Liver (tissue), 9 donors: ENCODE measurements around the gene OR2A2. TPM values are rescaled to one million over a fixed set of nuclear protein-coding genes. Genes with fewer than 3 reads are reported as not detected.

Experiments
- DNase-seq: peaks from one replicate; pipeline ENCODE4 v3.0.0-alpha.2; 2017; ENCODE audit warnings: low spot score
- H3K27ac ChIP-seq, 2 donors: one replicate each; pipeline ENCODE4 v1.7.0; 2013; ENCODE audit warnings: inconsistent platforms in 2 of 2, low read length in 2 of 2, control low read depth in 1 of 2, low read depth in 1 of 2, mild to moderate bottlenecking in 1 of 2
- H3K27me3 ChIP-seq, 4 donors: one replicate each; pipeline versions ENCODE4 v1.6.1 to v1.7.0; 2013; ENCODE audit warnings: low read length in 3 of 4, inconsistent platforms in 1 of 4, mild to moderate bottlenecking in 1 of 4, moderate library complexity in 1 of 4; ENCODE audit not compliant: control insufficient read depth in 4 of 4, insufficient read depth in 4 of 4
- H3K36me3 ChIP-seq, 4 donors: one replicate each; pipeline versions ENCODE4 v1.6.1 to v1.7.0; 2013; ENCODE audit warnings: low read length in 3 of 4, mild to moderate bottlenecking in 3 of 4, low read depth in 1 of 4, moderate library complexity in 1 of 4; ENCODE audit not compliant: control insufficient read depth in 4 of 4, insufficient read depth in 3 of 4
- H3K4me1 ChIP-seq, 4 donors: one replicate each; pipeline versions ENCODE4 v1.6.1 to v1.7.0; 2013; ENCODE audit warnings: low read length in 3 of 4, mild to moderate bottlenecking in 3 of 4, moderate library complexity in 1 of 4; ENCODE audit not compliant: control insufficient read depth in 4 of 4, insufficient read depth in 4 of 4
- H3K4me3 ChIP-seq, 3 donors: one replicate each; pipeline versions ENCODE4 v1.6.1 to v1.7.0; 2013; ENCODE audit warnings: low read length in 3 of 3, control low read depth in 1 of 3, low read depth in 1 of 3, mild to moderate bottlenecking in 1 of 3
- H3K9ac ChIP-seq, 2 donors: one replicate each; pipeline ENCODE4 v1.7.0; 2013; ENCODE audit warnings: low read length in 2 of 2, mild to moderate bottlenecking in 2 of 2, moderate library complexity in 2 of 2, control low read depth in 1 of 2, low read depth in 1 of 2
- H3K9me3 ChIP-seq, 4 donors: one replicate each; pipeline versions ENCODE4 v1.6.1 to v1.7.0; 2013; ENCODE audit warnings: low read length in 3 of 4; ENCODE audit not compliant: control insufficient read depth in 4 of 4
- ATF3 ChIP-seq: IDR thresholded peaks from 2 replicates; pipeline ENCODE4 v1.6.1; 2016; ENCODE audit warnings: antibody characterized with exemption
- CTCF ChIP-seq: fragments of 150-350 bp; IDR thresholded peaks from 2 replicates; pipeline ENCODE4 v1.5.1; 2017; ENCODE audit warnings: improper control_type of control experiment, low read depth, low read length; ENCODE audit not compliant: missing input control
- EGR1 ChIP-seq, 2 donors: IDR thresholded peaks; 2 replicates each; pipeline ENCODE4 v1.6.1; 2016 to 2018; ENCODE audit warnings: antibody characterized with exemption in 2 of 2, low read depth in 2 of 2
- FOXA1 ChIP-seq: IDR thresholded peaks from 2 replicates; pipeline ENCODE4 v1.6.1; 2016; ENCODE audit warnings: antibody characterized with exemption
- FOXA2 ChIP-seq: IDR thresholded peaks from 2 replicates; pipeline ENCODE4 v1.6.1; 2016; ENCODE audit warnings: antibody characterized with exemption
- GABPA ChIP-seq, 2 donors: IDR thresholded peaks in 1 of 2; conservative IDR thresholded peaks in 1 of 2; 2 replicates each; pipeline ENCODE4 v1.6.1; 2016; ENCODE audit warnings: antibody characterized with exemption in 2 of 2, mild to moderate bottlenecking in 1 of 2, moderate library complexity in 1 of 2
- HNF4A ChIP-seq, 2 donors: conservative IDR thresholded peaks; 2 replicates each; pipeline ENCODE4 v1.6.1; 2016; ENCODE audit warnings: antibody characterized with exemption in 2 of 2, mild to moderate bottlenecking in 2 of 2
- HNF4G ChIP-seq: IDR thresholded peaks from 2 replicates; pipeline ENCODE4 v1.6.1; 2016; ENCODE audit warnings: antibody characterized with exemption
- JUND ChIP-seq, 2 donors: IDR thresholded peaks; 2 replicates each; pipeline ENCODE4 v1.6.1; 2016; ENCODE audit warnings: antibody characterized with exemption in 2 of 2
- MAX ChIP-seq: IDR thresholded peaks from 2 replicates; pipeline ENCODE4 v1.6.1; 2016; ENCODE audit warnings: antibody characterized with exemption
- RAD21 ChIP-seq, 2 donors: IDR thresholded peaks; 2 replicates each; pipeline ENCODE4 v1.6.1; 2016; ENCODE audit warnings: antibody characterized with exemption in 2 of 2, mild to moderate bottlenecking in 2 of 2
- REST ChIP-seq: IDR thresholded peaks from 2 replicates; pipeline ENCODE4 v1.6.1; 2016; ENCODE audit warnings: antibody characterized with exemption, mild to moderate bottlenecking
- RXRA ChIP-seq, 2 donors: IDR thresholded peaks; 2 replicates each; pipeline ENCODE4 v1.6.1; 2017 to 2018; ENCODE audit warnings: antibody characterized with exemption in 2 of 2, mild to moderate bottlenecking in 1 of 2
- SP1 ChIP-seq: IDR thresholded peaks from 2 replicates; pipeline ENCODE4 v1.6.1; 2018; ENCODE audit warnings: antibody characterized with exemption, mild to moderate bottlenecking
- YY1 ChIP-seq: IDR thresholded peaks from 2 replicates; pipeline ENCODE4 v1.6.1; 2016; ENCODE audit warnings: antibody characterized with exemption, mild to moderate bottlenecking
- ZBTB33 ChIP-seq: IDR thresholded peaks from 2 replicates; pipeline ENCODE4 v1.6.1; 2016; ENCODE audit warnings: antibody characterized with exemption
- WGBS: extraction: QIAGEN DNeasy Blood & Tissue Kit; methylation state at CpG from one replicate; pipeline ENCODE4 v1.1.7; 2013; 5-methylcytosine and 5-hydroxymethylcytosine counted together
- polyA plus RNA-seq, 2 donors: library from polyadenylated mRNA; stranded (reverse) in 1 of 2; unstranded in 1 of 2; fragments of 200-250 nt in 1 of 2; fragments of >200 nt in 1 of 2; fragmentation: Nextera tagmentation in 1 of 2; extraction: Ambion mirVana in 1 of 2; gene quantifications; one replicate each; pipeline versions ENCODE4 v1.2.1 to v1.2.3, GENCODE V29; 2013 to 2015
- total RNA-seq, 2 donors: library from RNA; depleted of rRNA; stranded (reverse); fragments of >200 nt; gene quantifications; one replicate each; pipeline ENCODE4 v1.2.3, GENCODE V29; 2014
- donor health status: healthy.
- donor health status: healthy.
- donor health status: healthy.
- donor health status: healthy.
- donor health status: healthy.

The OR2A2 gene
- total and polyA plus RNA-seq, 4 donors, result not detected

- Histone ChIP-seq H3K36me3 (no peaks in the 10 kb centered on the region), H3K4me1 (no peaks in the 10 kb centered on the region), H3K27ac (no peak overlapping the region), H3K9ac (no peak overlapping the region), H3K27me3 (no peaks in the 10 kb centered on the region), H3K4me3 (no peak overlapping the region), H3K9me3 (peaks cover 0 to 3% (median 0%) of the 10 kb centered on the region in 4 donors)
- TF ChIP-seq SP1 (no peak), YY1 (no peak), ATF3 (no peak)
- no peak for DNase-seq
- WGBS, result 78% methylated on average over 3 of the region's 3 CpGs
Measured at GRCh38 chr7:144090667-144091066, 18.7 kb upstream of the OR2A2 start.

- Histone ChIP-seq H3K9me3 (no peaks in the 10 kb centered on the region), H3K27me3 (no peaks in the 10 kb centered on the region), H3K36me3 (no peaks in the 10 kb centered on the region), H3K4me3 (no peak overlapping the region), H3K4me1 (no peaks in the 10 kb centered on the region), H3K9ac (no peak overlapping the region), H3K27ac (no peak overlapping the region)
- TF ChIP-seq ATF3 (no peak), FOXA2 (no peak), GABPA (IDR thresholded peaks at IDR 0.05 in 1 of 2, conservative IDR thresholded peaks at IDR 0.05 in 1 of 2) (no peak), HNF4G (no peak), RAD21 (IDR thresholded peaks at IDR 0.05) (no peak), HNF4A (conservative IDR thresholded peaks at IDR 0.05) (no peak), JUND (IDR thresholded peaks at IDR 0.05) (no peak)
- DNase-seq, result no peak
Measured at GRCh38 chr7:144098776-144099175, 10.6 kb upstream of the OR2A2 start.

- no peak for TF ChIP-seq CTCF
- no peak for TF ChIP-seq YY1
- TF ChIP-seq EGR1 (IDR thresholded peaks at IDR 0.05; ENCODE audit: low read depth in 2 of 2), result no peak
- TF ChIP-seq GABPA (IDR thresholded peaks at IDR 0.05 in 1 of 2, conservative IDR thresholded peaks at IDR 0.05 in 1 of 2), result no peak
- TF ChIP-seq SP1, result no peak
- TF ChIP-seq RAD21 (IDR thresholded peaks at IDR 0.05), result no peak
- TF ChIP-seq HNF4G, result no peak
- TF ChIP-seq MAX, result no peak
- TF ChIP-seq RXRA (IDR thresholded peaks at IDR 0.05), result no peak
- no peak for TF ChIP-seq ZBTB33
- TF ChIP-seq REST, result no peak
- no peak for TF ChIP-seq HNF4A (conservative IDR thresholded peaks at IDR 0.05)
- TF ChIP-seq FOXA1, result no peak
- TF ChIP-seq ATF3, result no peak
- no peak overlapping the region for H3K4me3 ChIP-seq
- no peaks in the 10 kb centered on the region for H3K9me3 ChIP-seq
- no peaks in the 10 kb centered on the region for H3K36me3 ChIP-seq
- WGBS, result 53% methylated on average over 3 of the region's 3 CpGs
- H3K4me1 ChIP-seq, result no peaks in the 10 kb centered on the region
- H3K9ac ChIP-seq, result no peak overlapping the region
- no peak overlapping the region for H3K27ac ChIP-seq
- no peaks in the 10 kb centered on the region for H3K27me3 ChIP-seq
- DNase-seq, result no peak
Measured at GRCh38 chr7:144100607-144101006, 8.8 kb upstream of the OR2A2 start.
